ENCODE data around the gene CCDC121. TPM values are rescaled to one million over a fixed set of nuclear protein-coding genes. Genes with fewer than 3 reads are reported as not detected.
"Not testable (repeated sequence)": the region's sequence is repeated elsewhere in the genome, so short reads cannot be mapped to it uniquely, and the experiment has no call there.

The CCDC121 gene
- total RNA-seq, 1 experiment from 2014 or later: 3.3 TPM

- peak; percentile 7 for DNase-seq (ENCODE audit: low spot score)
- H3K27ac ChIP-seq (ENCODE audit: low read depth, low read length, poor library complexity, severe bottlenecking): peak overlapping the region; percentile 84
- TF ChIP-seq CTCF (conservative IDR thresholded peaks at IDR 0.05; ENCODE audit: low read depth, low read length) (no peak), EZH2 (IDR thresholded peaks at IDR 0.05; ENCODE audit: borderline replicate concordance, low read depth, low read length, poor library complexity, severe bottlenecking) (no peak)
- H3K27me3 ChIP-seq (replicated peaks; ENCODE audit: insufficient read depth, low read depth, low read length, poor library complexity): no peaks in the 10 kb centered on the region
- H3K36me3 ChIP-seq (ENCODE audit: insufficient read depth, low read length, poor library complexity, severe bottlenecking): peaks cover 27% of the 10 kb centered on the region
- ChIA-PET CTCF (no interaction called here), POLR2A (ENCODE audit: low non-redundant PET) (no interaction called here)
- BruUV-seq (replicated peaks): no TSS peak
- intact Hi-C loops (cut with micrococcal nuclease; ENCODE audit: unreplicated experiment): no loop called here
- H3K9me3 ChIP-seq (ENCODE audit: low read depth, low read length, poor library complexity, severe bottlenecking): no peaks in the 10 kb centered on the region
- peaks cover 8% of the 10 kb centered on the region for H3K4me1 ChIP-seq (ENCODE audit: insufficient read depth, low read length, poor library complexity, severe bottlenecking)
- peak overlapping the region; percentile 79 for H3K4me3 ChIP-seq (ENCODE audit: low read depth, low read length, poor library complexity, severe bottlenecking)
Measured at GRCh38 chr2:27627963-27628766, 647 bp downstream of the CCDC121 start.

- H3K4me3 ChIP-seq (ENCODE audit: low read depth, low read length, poor library complexity, severe bottlenecking); H3K27me3 ChIP-seq (replicated peaks; ENCODE audit: insufficient read depth, low read depth, low read length, poor library complexity); H3K9me3 ChIP-seq (ENCODE audit: low read depth, low read length, poor library complexity, severe bottlenecking); POLR2A ChIA-PET (ENCODE audit: low non-redundant PET); intact Hi-C loops (cut with micrococcal nuclease; ENCODE audit: unreplicated experiment); CTCF ChIA-PET; BruUV-seq (replicated peaks): not testable (repeated sequence)
- Histone ChIP-seq H3K27ac (ENCODE audit: low read depth, low read length, poor library complexity, severe bottlenecking) (peak overlapping the region; percentile 48), H3K4me1 (ENCODE audit: insufficient read depth, low read length, poor library complexity, severe bottlenecking) (peaks cover 15% of the 10 kb centered on the region), H3K36me3 (ENCODE audit: insufficient read depth, low read length, poor library complexity, severe bottlenecking) (peaks cover 26% of the 10 kb centered on the region)
- DNase-seq (ENCODE audit: low spot score): peak; percentile 37
Measured at GRCh38 chr2:27626921-27627320, 1.9 kb downstream of the CCDC121 start.

GRCh38 chr2:27626323-27626722 is 2.5 kb downstream of the CCDC121 start:
- H3K4me3 ChIP-seq (ENCODE audit: low read depth, low read length, poor library complexity, severe bottlenecking); POLR2A ChIA-PET (ENCODE audit: low non-redundant PET); CTCF ChIA-PET; DNase-seq (ENCODE audit: low spot score); BruUV-seq (replicated peaks); H3K27ac ChIP-seq (ENCODE audit: low read depth, low read length, poor library complexity, severe bottlenecking); intact Hi-C loops (cut with micrococcal nuclease; ENCODE audit: unreplicated experiment); H3K27me3 ChIP-seq (replicated peaks; ENCODE audit: insufficient read depth, low read depth, low read length, poor library complexity); H3K9me3 ChIP-seq (ENCODE audit: low read depth, low read length, poor library complexity, severe bottlenecking): not testable (repeated sequence)
- Histone ChIP-seq H3K4me1 (ENCODE audit: insufficient read depth, low read length, poor library complexity, severe bottlenecking) (peaks cover 15% of the 10 kb centered on the region), H3K36me3 (ENCODE audit: insufficient read depth, low read length, poor library complexity, severe bottlenecking) (peaks cover 26% of the 10 kb centered on the region)

GRCh38 chr2:27624943-27625342 is 3.9 kb downstream of the CCDC121 start:
- Histone ChIP-seq H3K9me3 (ENCODE audit: low read depth, low read length, poor library complexity, severe bottlenecking) (no peaks in the 10 kb centered on the region), H3K27ac (ENCODE audit: low read depth, low read length, poor library complexity, severe bottlenecking) (no peak overlapping the region), H3K36me3 (ENCODE audit: insufficient read depth, low read length, poor library complexity, severe bottlenecking) (peaks cover 29% of the 10 kb centered on the region), H3K27me3 (replicated peaks; ENCODE audit: insufficient read depth, low read depth, low read length, poor library complexity) (no peaks in the 10 kb centered on the region), H3K4me3 (ENCODE audit: low read depth, low read length, poor library complexity, severe bottlenecking) (no peak overlapping the region), H3K4me1 (ENCODE audit: insufficient read depth, low read length, poor library complexity, severe bottlenecking) (peaks cover 15% of the 10 kb centered on the region)
- ChIA-PET POLR2A (ENCODE audit: low non-redundant PET) (no interaction called here), CTCF (no interaction called here)
- TF ChIP-seq CTCF (conservative IDR thresholded peaks at IDR 0.05; ENCODE audit: low read depth, low read length): no peak
- TF ChIP-seq EZH2 (IDR thresholded peaks at IDR 0.05; ENCODE audit: borderline replicate concordance, low read depth, low read length, poor library complexity, severe bottlenecking): no peak
- intact Hi-C loops (cut with micrococcal nuclease; ENCODE audit: unreplicated experiment): no loop called here
- no TSS peak for BruUV-seq (replicated peaks)
- no peak for DNase-seq (ENCODE audit: low spot score)

Data from A673 (cell line).